Panc1 (cell line): ENCODE data around the gene CLMP. TPM values are rescaled to one million over a fixed set of nuclear protein-coding genes. Genes with fewer than 3 reads are reported as not detected.

ENCODE experiments used
- ATAC-seq: fragments of 200-7000 bp; cut with Tn5 transposase; 2 replicates; pipeline ENCODE4 v1.9.1; 2020; ENCODE audit warnings: mild to moderate bottlenecking, moderate library complexity
- BruUV-seq: library from RNA; stranded (reverse); fragments of 400-500 nt; replicated peaks from 2 replicates; lab custom pipeline; 2021; lab: Mats Ljungman, UMichigan
- CTCF ChIA-PET: fragments of 300-600 bp; sonication (Branson Sonifier 250); formaldehyde crosslinking; loops from one replicate; lab custom pipeline; 2022; ENCODE audit warnings: antibody characterized with exemption; lab: Charles Lee
- POLR2A ChIA-PET: fragments of 300-600 bp; sonication (Branson Sonifier 250); formaldehyde crosslinking; loops from one replicate; lab custom pipeline; 2022; ENCODE audit warnings: antibody characterized with exemption; lab: Charles Lee
- DNase-seq: peaks from one replicate; pipeline ENCODE4 v3.0.0-alpha.2; 2010; ENCODE audit warnings: low read depth, low spot score
- H3K27ac ChIP-seq: 2 replicates; pipeline ENCODE4 v1.5.1; 2011; ENCODE audit warnings: mild to moderate bottlenecking, low read length, inconsistent platforms
- H3K27me3 ChIP-seq: fragments of 200-500 bp; sonication (Bioruptor generic); 2 replicates; pipeline ENCODE4 v1.6.0; 2014; ENCODE audit warnings: low read length, inconsistent platforms; ENCODE audit not compliant: control insufficient read depth, insufficient read depth
- H3K36me3 ChIP-seq: fragments of 200-500 bp; sonication (Bioruptor generic); 2 replicates; pipeline ENCODE4 v1.5.1; 2014; ENCODE audit warnings: inconsistent platforms, mild to moderate bottlenecking, low read length, moderate library complexity; ENCODE audit not compliant: control insufficient read depth, insufficient read depth
- H3K4me1 ChIP-seq: 2 replicates; pipeline ENCODE4 v1.5.1; 2011; ENCODE audit warnings: inconsistent platforms, mild to moderate bottlenecking, low read length, moderate library complexity; ENCODE audit not compliant: control insufficient read depth, insufficient read depth
- H3K4me3 ChIP-seq, 2 experiments: 2 replicates each; pipeline ENCODE4 v1.5.1; 2011 to 2012; ENCODE audit warnings: low read depth in 2 of 2, low read length in 2 of 2, mild to moderate bottlenecking in 2 of 2, inconsistent platforms in 1 of 2, moderate library complexity in 1 of 2
- H3K9me3 ChIP-seq: fragments of 200-500 bp; sonication (Bioruptor generic); 2 replicates; pipeline ENCODE4 v1.5.1; 2014; ENCODE audit warnings: low read depth, mild to moderate bottlenecking, inconsistent platforms, low read length, moderate library complexity; ENCODE audit not compliant: control insufficient read depth, insufficient read depth
- POLR2AphosphoS5 ChIP-seq: IDR thresholded peaks from 2 replicates; pipeline ENCODE4 v1.6.1; 2012; ENCODE audit warnings: mild to moderate bottlenecking, low read depth, low read length, moderate library complexity
- REST ChIP-seq, 2 experiments: IDR thresholded peaks; 2 replicates each; pipeline ENCODE4 v1.6.1; 2011 to 2012; ENCODE audit warnings: low read depth in 2 of 2, control low read depth in 1 of 2, low read length in 1 of 2, mild to moderate bottlenecking in 1 of 2, moderate library complexity in 1 of 2; ENCODE audit not compliant: insufficient read depth in 1 of 2
- SIN3A ChIP-seq: IDR thresholded peaks from 2 replicates; pipeline ENCODE4 v1.6.1; 2012; ENCODE audit warnings: low read depth, mild to moderate bottlenecking, low read length, moderate library complexity, borderline replicate concordance; ENCODE audit not compliant: insufficient read depth
- TCF7L2 ChIP-seq: IDR thresholded peaks from 2 replicates; pipeline ENCODE4 v1.6.1; 2011; ENCODE audit warnings: mild to moderate bottlenecking, low read depth, low read length, inconsistent platforms
- in situ Hi-C: cut with HindIII; loops from 2 replicates; pipeline ENCODE4 v1.10.0; 2016; ENCODE audit warnings: low sequenced_read_pairs, low pct_unique_long_range_greater_than_20kb
- intact Hi-C: fragments of 100-400 bp; cut with micrococcal nuclease; formaldehyde crosslinking; loops from one replicate; pipeline ENCODE4 v1.10.0; 2022; ENCODE audit not compliant: unreplicated experiment
- total RNA-seq: library from RNA; stranded (reverse); gene quantifications from one replicate; pipeline ENCODE4 v1.2.1, GENCODE V29; 2021; ENCODE audit not compliant: unreplicated experiment
- TF ChIP-seq, protein P1 (sequence below): fragments of 450-650 bp; IDR thresholded peaks from 2 replicates; pipeline ENCODE4 v1.5.1; 2017; ENCODE audit warnings: mild to moderate bottlenecking

Gene CLMP
- total RNA-seq, 1 experiment from 2014 or later: 1.5 TPM

- ChIA-PET CTCF (no interaction called here), POLR2A (no interaction called here)
- in situ Hi-C loops (no loop called here), intact Hi-C loops (no loop called here)
- BruUV-seq: no TSS peak
- Histone ChIP-seq H3K9me3 (no peaks in the 10 kb centered on the region), H3K27ac (no peak overlapping the region), H3K4me1 (no peaks in the 10 kb centered on the region), H3K27me3 (no peaks in the 10 kb centered on the region), H3K36me3 (no peaks in the 10 kb centered on the region), H3K4me3 (no peak overlapping the region)
- no peak for DNase-seq
- no peak for TF ChIP-seq TCF7L2
- no peak for TF ChIP-seq SIN3A
- no peak for TF ChIP-seq REST (IDR thresholded peaks at IDR 0.05; ENCODE audit: insufficient read depth in 1 of 2, low read depth in 2 of 2, low read length in 1 of 2)
- TF ChIP-seq POLR2AphosphoS5: no peak
- TF ChIP-seq, protein P1, sequence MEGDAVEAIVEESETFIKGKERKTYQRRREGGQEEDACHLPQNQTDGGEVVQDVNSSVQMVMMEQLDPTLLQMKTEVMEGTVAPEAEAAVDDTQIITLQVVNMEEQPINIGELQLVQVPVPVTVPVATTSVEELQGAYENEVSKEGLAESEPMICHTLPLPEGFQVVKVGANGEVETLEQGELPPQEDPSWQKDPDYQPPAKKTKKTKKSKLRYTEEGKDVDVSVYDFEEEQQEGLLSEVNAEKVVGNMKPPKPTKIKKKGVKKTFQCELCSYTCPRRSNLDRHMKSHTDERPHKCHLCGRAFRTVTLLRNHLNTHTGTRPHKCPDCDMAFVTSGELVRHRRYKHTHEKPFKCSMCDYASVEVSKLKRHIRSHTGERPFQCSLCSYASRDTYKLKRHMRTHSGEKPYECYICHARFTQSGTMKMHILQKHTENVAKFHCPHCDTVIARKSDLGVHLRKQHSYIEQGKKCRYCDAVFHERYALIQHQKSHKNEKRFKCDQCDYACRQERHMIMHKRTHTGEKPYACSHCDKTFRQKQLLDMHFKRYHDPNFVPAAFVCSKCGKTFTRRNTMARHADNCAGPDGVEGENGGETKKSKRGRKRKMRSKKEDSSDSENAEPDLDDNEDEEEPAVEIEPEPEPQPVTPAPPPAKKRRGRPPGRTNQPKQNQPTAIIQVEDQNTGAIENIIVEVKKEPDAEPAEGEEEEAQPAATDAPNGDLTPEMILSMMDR: no peak
- ATAC-seq: no peak
Measured at GRCh38 chr11:123135863-123136446, 59.1 kb downstream of the CLMP start.

DNA sequence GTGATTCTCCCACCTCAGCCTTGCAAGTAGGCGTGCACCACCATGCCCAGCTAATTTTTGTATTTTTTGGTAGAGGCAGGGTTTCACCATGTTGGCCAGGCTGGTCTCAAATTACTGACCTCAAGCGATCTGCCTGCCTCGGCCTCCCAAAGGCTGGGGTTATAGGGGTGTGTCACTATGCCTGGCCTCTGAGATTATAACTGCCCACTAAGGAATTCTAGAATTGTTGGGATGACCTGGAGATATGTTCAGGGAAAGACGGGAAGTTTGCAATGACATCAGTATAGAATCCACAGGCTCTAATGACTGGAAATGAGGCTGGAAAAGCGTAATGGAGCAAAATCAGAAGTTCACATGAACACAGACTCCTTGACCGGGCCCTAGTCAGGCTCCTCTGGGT lies 62.2 kb downstream of the CLMP start:
- intact Hi-C loops: no loop called here

More for the DNA sequence above, 62.2 kb downstream of the CLMP start:
- no peaks in the 10 kb centered on the region for H3K4me1 ChIP-seq
- no TSS peak for BruUV-seq
- ChIA-PET CTCF (interaction anchor here (0.6 kb wide), 1 partner anchor 362 kb away, joined by 4 read pairs; no protein-coding TSS in a partner anchor), POLR2A (no interaction called here)
- H3K4me3 ChIP-seq: no peak overlapping the region
- TF ChIP-seq SIN3A: no peak
- TF ChIP-seq, protein P1: no peak
- no peak for TF ChIP-seq REST (IDR thresholded peaks at IDR 0.05; ENCODE audit: insufficient read depth in 1 of 2, low read depth in 2 of 2, low read length in 1 of 2)
- H3K36me3 ChIP-seq: no peaks in the 10 kb centered on the region
- H3K9me3 ChIP-seq: no peaks in the 10 kb centered on the region
- no peak overlapping the region for H3K27ac ChIP-seq
- no peaks in the 10 kb centered on the region for H3K27me3 ChIP-seq
- DNase-seq (no peak), ATAC-seq (no peak)
- in situ Hi-C loops: no loop called here
